ENCODE data around the gene FRS3. TPM values are rescaled to one million over a fixed set of nuclear protein-coding genes. Genes with fewer than 3 reads are reported as not detected.

FRS3 gene
- total RNA-seq, 1 donor: 1.8 TPM

DNA sequence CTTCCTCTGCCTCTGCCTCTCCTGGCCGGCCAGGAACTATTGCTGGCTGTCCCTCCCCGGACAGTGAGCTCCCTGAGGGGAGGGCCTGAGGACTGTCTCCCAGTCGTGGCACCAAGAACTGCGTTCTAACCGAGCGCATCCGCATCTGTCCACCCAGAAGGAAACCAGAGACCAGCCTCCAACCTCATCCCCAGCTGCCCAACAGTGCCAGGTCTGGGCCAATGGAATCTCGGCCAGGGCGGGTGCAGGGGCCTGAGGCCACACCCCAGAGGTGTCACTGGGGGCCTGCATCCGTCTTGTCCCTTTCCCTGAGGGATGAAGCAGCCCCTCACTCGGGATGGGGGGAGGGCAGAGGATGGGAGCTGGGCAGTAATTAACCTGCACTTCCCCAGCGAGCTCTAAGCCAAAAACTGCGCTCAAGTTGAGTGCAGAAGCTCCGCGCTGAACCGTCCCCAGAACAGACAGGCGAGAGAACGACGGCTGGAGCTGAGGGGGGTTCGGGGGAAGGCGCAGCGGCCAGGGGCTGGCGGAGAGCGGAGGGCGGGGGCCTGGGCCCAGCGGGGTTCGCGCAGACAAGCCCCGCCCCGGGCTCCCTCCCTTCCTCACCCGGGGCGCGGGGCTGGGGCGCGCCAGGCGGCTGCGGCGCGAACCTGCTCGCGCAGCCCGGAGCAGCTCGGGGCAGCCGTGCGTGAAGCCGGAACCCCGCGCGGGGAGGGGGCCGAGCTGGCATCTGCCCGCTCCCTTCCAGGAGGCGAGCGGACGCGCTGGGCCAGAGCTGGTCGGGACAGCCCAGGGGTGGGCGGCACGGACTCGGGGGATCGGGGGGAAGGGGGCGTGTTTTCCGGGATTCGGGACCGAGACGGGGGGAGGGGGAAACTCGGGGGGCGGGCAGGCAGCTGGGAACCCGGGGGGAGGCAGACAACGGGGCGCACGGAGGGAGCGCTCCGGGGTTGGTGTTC lies 45.7 kb downstream of the FRS3 start:
- Histone ChIP-seq H3K4me3 (ENCODE audit: insufficient read depth, low read length) (peak overlapping the region; percentile 76), H3K27me3 (ENCODE audit: insufficient read depth, low read length) (no peaks in the 10 kb centered on the region), H3K27ac (ENCODE audit: low read depth, low read length) (peak overlapping the region; percentile 54), H3K4me1 (ENCODE audit: insufficient read depth, low read length) (peaks cover 30% of the 10 kb centered on the region), H3K36me3 (ENCODE audit: insufficient read depth, low read length) (no peaks in the 10 kb centered on the region), H2AFZ (ENCODE audit: low read length) (peak overlapping the region; percentile 92), H3K79me2 (ENCODE audit: insufficient read depth, low read length) (peaks cover 31% of the 10 kb centered on the region), H4K20me1 (ENCODE audit: insufficient read depth, low read length) (peaks cover 17% of the 10 kb centered on the region), H3K4me2 (ENCODE audit: insufficient read depth, low read length) (peak overlapping the region; percentile 85), H3K9me3 (ENCODE audit: low read depth, low read length) (no peaks in the 10 kb centered on the region)
- DNase-seq (ENCODE audit: insufficient read length, low spot score, missing footprints): peak; percentile 99
- TF ChIP-seq, protein P1, sequence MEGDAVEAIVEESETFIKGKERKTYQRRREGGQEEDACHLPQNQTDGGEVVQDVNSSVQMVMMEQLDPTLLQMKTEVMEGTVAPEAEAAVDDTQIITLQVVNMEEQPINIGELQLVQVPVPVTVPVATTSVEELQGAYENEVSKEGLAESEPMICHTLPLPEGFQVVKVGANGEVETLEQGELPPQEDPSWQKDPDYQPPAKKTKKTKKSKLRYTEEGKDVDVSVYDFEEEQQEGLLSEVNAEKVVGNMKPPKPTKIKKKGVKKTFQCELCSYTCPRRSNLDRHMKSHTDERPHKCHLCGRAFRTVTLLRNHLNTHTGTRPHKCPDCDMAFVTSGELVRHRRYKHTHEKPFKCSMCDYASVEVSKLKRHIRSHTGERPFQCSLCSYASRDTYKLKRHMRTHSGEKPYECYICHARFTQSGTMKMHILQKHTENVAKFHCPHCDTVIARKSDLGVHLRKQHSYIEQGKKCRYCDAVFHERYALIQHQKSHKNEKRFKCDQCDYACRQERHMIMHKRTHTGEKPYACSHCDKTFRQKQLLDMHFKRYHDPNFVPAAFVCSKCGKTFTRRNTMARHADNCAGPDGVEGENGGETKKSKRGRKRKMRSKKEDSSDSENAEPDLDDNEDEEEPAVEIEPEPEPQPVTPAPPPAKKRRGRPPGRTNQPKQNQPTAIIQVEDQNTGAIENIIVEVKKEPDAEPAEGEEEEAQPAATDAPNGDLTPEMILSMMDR (IDR thresholded peaks at IDR 0.05; ENCODE audit: extremely low read depth, low read depth, low read length): no peak

DNA sequence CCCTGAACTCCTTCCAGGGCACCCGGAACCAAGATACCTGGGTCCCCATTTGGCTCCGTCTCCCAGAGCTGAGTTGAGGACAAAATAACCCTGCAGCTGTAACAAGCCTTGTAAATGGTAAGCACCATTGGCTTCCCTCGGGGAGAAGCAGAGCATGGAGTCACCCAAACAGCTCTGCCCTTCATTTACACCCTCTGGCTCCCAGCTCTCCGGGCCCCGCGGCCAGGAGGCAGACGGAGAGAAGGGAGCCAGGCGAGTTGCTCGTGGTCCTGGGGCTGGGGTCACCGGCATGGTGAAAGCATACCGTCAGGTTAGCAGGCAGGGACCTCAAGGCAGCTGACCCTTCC lies 46.4 kb downstream of the FRS3 start:
- Histone ChIP-seq H3K79me2 (ENCODE audit: insufficient read depth, low read length) (peaks cover 35% of the 10 kb centered on the region), H3K27me3 (ENCODE audit: insufficient read depth, low read length) (no peaks in the 10 kb centered on the region), H2AFZ (ENCODE audit: low read length) (peak overlapping the region; percentile 92), H3K36me3 (ENCODE audit: insufficient read depth, low read length) (no peaks in the 10 kb centered on the region), H3K4me2 (ENCODE audit: insufficient read depth, low read length) (peak overlapping the region; percentile 85), H3K4me3 (ENCODE audit: insufficient read depth, low read length) (peak overlapping the region; percentile 76), H4K20me1 (ENCODE audit: insufficient read depth, low read length) (peaks cover 17% of the 10 kb centered on the region), H3K27ac (ENCODE audit: low read depth, low read length) (peak overlapping the region; percentile 54), H3K9me3 (ENCODE audit: low read depth, low read length) (no peaks in the 10 kb centered on the region), H3K4me1 (ENCODE audit: insufficient read depth, low read length) (peaks cover 30% of the 10 kb centered on the region)
- TF ChIP-seq, protein P1 (IDR thresholded peaks at IDR 0.05; ENCODE audit: extremely low read depth, low read depth, low read length): no peak
- DNase-seq (ENCODE audit: insufficient read length, low spot score, missing footprints): peak; percentile 86

DNA sequence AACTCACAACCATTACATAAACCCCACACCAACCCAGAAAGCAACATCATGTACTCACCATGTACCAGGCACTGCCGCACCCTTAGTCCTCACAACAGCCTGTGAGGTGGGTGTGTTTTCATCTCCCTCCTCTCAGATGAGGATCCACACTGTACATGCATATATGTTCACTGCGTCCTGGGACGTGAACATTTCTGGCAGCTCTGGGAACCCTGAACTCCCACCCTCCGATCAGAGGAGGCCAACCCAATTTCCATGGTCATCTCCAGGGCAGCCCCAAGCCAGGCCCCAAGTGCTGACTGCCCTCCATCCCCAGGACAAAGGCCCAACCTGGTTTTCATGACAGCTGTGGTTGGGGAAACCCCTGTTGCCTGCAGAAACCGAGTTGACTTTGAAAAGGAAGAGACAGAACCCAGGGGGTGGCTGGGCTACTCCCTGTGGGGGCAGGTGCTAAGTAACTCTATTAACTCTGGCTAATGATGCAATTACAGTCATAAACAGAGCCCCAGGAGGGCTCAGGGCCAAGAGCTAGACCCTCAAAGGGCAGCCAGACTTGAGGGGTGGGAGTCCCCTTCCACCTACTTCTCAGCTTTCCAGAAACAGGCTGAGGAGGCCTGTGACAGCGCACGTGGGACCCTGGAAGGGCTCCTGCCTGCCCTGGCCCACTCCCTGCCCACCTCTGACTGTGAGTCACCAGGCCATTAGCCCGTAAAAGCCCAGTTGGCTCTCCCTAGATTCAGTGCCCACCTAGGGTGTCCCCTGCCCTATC lies 46.9 kb downstream of the FRS3 start:
- Histone ChIP-seq H3K79me2 (ENCODE audit: insufficient read depth, low read length) (peaks cover 40% of the 10 kb centered on the region), H3K36me3 (ENCODE audit: insufficient read depth, low read length) (no peaks in the 10 kb centered on the region), H3K4me3 (ENCODE audit: insufficient read depth, low read length) (peak overlapping the region; percentile 76), H4K20me1 (ENCODE audit: insufficient read depth, low read length) (peaks cover 20% of the 10 kb centered on the region), H3K27me3 (ENCODE audit: insufficient read depth, low read length) (no peaks in the 10 kb centered on the region), H3K4me1 (ENCODE audit: insufficient read depth, low read length) (peaks cover 30% of the 10 kb centered on the region), H2AFZ (ENCODE audit: low read length) (no peak overlapping the region), H3K9me3 (ENCODE audit: low read depth, low read length) (no peaks in the 10 kb centered on the region), H3K27ac (ENCODE audit: low read depth, low read length) (peak overlapping the region; percentile 54), H3K4me2 (ENCODE audit: insufficient read depth, low read length) (peak overlapping the region; percentile 85)
- TF ChIP-seq, protein P1 (IDR thresholded peaks at IDR 0.05; ENCODE audit: extremely low read depth, low read depth, low read length): no peak
- DNase-seq (ENCODE audit: insufficient read length, low spot score, missing footprints): peak; percentile 85

DNA sequence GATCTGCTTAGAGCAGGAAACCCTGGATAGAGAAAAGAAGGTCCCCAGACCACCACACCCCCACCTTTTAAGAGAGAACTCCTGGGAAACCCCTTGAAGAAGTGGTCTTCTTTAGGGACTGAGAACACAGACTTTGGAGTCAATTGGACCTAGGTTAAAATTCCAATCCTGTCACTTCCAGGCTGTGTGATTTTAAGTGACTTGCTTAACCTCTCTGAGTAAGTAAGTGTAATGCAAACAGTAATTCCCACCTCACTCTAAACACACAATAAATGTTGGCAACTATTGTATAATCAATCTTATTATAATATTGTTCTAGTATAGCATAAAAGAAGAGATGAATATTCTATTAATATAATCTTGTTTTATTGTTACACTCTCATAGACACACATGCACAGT lies 47.6 kb downstream of the FRS3 start:
- no peaks in the 10 kb centered on the region for H3K27me3 ChIP-seq (ENCODE audit: insufficient read depth, low read length)
- H3K4me2 ChIP-seq (ENCODE audit: insufficient read depth, low read length): peak overlapping the region; percentile 85
- peaks cover 22% of the 10 kb centered on the region for H4K20me1 ChIP-seq (ENCODE audit: insufficient read depth, low read length)
- no peaks in the 10 kb centered on the region for H3K9me3 ChIP-seq (ENCODE audit: low read depth, low read length)
- peaks cover 40% of the 10 kb centered on the region for H3K79me2 ChIP-seq (ENCODE audit: insufficient read depth, low read length)
- peaks cover 30% of the 10 kb centered on the region for H3K4me1 ChIP-seq (ENCODE audit: insufficient read depth, low read length)
- H3K27ac ChIP-seq (ENCODE audit: low read depth, low read length): no peak overlapping the region
- H3K36me3 ChIP-seq (ENCODE audit: insufficient read depth, low read length): no peaks in the 10 kb centered on the region
- no peak for DNase-seq (ENCODE audit: insufficient read length, low spot score, missing footprints)
- TF ChIP-seq, protein P1 (IDR thresholded peaks at IDR 0.05; ENCODE audit: extremely low read depth, low read depth, low read length): no peak
- H2AFZ ChIP-seq (ENCODE audit: low read length): no peak overlapping the region
- no peak overlapping the region for H3K4me3 ChIP-seq (ENCODE audit: insufficient read depth, low read length)
